NOMO-1 treated with dmso at 0.1 percent for 144 hours (cell line): ENCODE measurements around the gene ONECUT2.
"Not testable (repeated sequence)": the region's sequence is repeated elsewhere in the genome, so short reads cannot be mapped to it uniquely, and the experiment has no call there.

Source experiments
- DNase-seq: peaks from one replicate; lab custom pipeline; 2025; ENCODE audit not compliant: unreplicated experiment; lab: John Stamatoyannopoulos, UW

The ONECUT2 gene

GRCh38 chr18:57445488-57446319, 10.5 kb downstream of the ONECUT2 start:
- DNase-seq, result no peak

DNA sequence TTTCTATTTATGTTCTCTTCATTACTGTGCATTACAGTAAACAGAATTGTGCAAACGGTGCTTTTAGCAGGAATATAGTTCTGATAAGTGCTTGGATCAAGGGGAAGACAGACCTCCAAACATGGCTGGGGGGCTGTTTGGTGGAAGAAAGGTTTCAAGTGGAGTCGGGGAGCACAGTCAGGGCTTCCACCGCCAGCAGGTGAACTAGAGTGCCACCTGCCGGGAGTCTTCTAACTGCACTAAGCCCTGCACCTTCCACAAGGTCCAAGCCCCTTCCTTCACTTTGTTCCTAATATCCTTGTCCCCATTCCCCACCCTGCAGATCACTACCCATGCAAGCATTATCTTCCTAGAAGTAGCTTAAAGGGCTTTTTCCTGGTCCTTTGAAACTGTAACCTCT, 11.1 kb downstream of the ONECUT2 start:
- DNase-seq, result no peak

GRCh38 chr18:57447154-57447621, 12.0 kb downstream of the ONECUT2 start:
- DNase-seq, result no peak

- no peak for DNase-seq
Measured at GRCh38 chr18:57455576-57456129, 20.5 kb downstream of the ONECUT2 start.

DNA sequence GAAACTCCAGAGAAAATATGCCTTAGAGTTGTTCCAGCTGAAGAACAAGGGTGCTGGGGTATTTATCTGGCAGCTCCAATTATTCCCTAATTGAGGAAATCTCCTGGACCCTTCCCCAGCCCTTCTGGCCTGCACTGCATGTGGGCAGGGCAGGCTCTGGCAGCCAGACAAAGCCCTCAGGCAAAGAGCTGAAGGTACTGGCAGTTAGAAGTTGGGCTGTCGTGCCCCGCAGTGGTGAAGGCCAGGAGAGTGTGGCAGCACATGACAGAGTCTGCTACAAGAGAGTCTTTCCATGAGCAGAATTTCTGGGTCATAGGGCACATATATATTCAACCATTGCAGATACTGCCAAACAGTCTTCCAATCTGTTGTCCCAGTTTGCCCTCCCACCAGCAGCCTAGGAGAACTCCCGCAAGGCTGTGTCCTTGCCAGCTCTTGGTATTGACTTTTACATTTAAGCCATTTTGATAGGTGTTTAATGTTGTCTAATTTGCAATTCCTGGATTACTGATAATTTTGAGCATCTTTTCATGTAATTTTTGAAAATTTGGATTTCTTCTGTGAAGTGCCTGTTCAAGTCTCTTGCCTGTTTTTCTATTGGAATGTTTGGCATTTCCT, 26.6 kb downstream of the ONECUT2 start:
- DNase-seq, result no peak

DNA sequence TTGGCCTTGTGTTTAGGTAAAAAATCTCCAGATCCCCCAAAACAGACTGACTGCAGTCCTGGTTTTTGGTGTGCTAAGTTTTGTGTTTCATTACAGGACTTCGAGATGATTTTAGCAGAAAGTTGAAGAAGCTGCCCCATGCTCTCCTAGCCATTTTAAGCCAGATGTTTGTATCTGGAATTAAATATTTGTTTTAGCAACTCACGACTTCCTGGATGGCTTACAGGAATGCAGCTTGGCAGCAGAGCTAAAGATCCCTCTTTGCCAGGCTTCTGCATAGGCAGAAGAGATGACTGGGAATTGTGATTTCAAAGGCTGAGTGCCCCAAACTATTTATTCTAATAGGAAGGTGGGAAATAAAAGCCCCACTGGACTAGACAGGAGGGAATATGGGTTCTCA, 31.1 kb downstream of the ONECUT2 start:
- DNase-seq, result no peak

GRCh38 chr18:57466745-57467409, 31.7 kb downstream of the ONECUT2 start:
- DNase-seq, result no peak

DNA sequence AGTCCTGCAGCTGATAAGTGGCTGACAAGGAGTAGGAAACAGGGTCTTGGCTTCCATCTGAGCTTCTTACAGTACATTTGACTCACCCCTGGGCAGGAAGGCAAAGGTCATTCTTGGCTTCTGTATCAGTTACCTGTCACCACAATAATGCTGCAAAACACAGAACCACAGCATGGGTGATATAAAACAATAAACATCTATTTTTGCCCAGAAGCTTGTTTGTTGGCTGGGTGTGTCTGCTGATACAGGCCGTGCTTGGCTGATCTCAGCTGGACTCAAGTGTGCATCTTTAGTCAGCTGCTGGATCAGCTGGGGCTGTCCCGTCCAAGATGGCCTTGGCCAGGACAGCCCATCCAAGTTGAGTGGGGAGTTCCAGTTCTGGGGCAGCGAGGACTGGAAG, 34.7 kb downstream of the ONECUT2 start:
- no peak for DNase-seq

DNA sequence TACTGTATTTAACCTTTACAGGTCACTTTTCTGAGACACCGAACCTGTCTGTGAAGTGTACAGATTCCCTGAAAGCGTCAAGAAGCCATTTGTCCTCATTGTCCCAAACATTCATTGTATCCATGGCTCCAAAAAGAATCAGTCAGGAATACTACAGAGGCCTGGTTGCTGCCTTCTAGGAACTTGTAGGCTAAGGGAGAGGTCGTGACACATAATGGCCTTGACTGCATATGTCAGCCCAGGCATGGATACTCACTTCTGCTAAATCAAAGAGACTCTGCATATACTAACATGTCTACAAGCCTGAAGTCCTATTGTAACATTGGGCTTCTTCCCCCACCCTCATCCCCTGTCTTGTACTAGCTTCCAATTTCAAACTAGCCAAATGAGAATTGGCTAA, 40.2 kb downstream of the ONECUT2 start:
- DNase-seq, result no peak

GRCh38 chr18:57475903-57476302, 40.7 kb downstream of the ONECUT2 start:
- peak; percentile 48 for DNase-seq

- no peak for DNase-seq
Measured at GRCh38 chr18:57480733-57481132, 45.6 kb downstream of the ONECUT2 start.

GRCh38 chr18:57497372-57498294, 62.5 kb downstream of the ONECUT2 start:
- peak; percentile 55 for DNase-seq

DNA sequence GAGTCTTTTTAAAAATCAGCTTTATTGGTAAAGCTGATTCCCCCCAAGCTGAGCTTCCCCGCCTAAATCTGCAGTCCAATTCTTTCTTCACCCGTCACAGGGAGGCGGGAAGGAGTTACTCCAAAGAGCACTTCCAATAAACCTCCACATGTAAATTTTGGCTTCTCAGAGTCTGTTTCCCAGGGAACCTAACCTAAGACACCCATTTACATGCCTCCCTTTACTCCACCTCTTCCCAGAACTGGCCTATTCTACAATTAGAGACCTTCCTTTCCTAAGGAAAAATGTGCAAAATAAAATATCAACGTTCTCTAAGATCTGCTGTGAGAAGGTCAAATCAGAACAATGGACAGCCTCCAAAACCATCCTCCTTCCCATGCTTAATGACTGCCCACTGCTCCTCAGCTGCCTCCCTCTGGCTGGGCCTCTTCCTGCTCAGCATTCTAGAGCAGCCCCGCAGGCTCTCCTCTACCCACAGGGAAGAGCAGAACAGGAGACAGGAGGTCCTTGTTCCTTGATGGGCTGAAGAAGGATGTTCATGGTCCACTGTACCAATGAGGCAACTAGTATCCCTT, 63.6 kb downstream of the ONECUT2 start:
- no peak for DNase-seq

DNA sequence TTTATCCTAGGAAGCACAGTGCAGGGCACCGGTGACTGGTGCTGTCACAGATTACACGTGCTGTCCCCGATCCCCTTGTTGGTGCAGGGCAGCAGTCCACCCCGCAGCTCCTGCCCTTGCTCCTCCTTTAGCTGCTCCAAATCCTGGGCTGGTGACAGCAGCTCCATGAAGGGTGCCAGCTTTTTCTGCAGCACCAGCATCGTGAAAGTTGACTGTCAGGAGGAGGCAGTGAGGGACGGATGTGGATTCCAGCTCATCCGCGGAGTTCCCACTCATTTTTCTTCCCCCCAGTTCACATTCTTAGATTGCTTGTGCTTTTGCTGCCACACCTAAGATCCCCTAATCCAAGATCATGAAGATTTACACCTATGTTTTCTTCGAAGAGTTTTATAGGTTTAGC, 67.5 kb downstream of the ONECUT2 start:
- no peak for DNase-seq

DNA sequence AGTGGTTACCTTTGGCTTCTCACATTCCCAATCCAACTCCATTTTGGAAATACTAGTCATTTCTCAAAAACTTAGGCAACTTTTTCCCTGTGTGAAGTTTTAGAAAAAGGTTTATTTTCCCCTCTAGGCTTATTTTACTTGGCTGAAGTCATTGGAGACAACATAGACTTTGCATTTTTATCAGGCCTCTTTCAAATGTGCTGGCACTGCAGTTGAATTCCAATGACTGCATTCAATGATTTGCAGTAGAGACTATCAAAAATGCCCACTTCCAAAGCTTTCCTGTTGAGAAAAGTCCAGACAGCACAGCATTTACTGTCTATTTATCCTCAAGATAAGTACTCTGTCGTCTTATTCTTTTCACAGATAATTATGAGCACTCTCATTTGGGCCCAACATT, 70.1 kb downstream of the ONECUT2 start:
- no peak for DNase-seq

GRCh38 chr18:57516056-57516455, 80.9 kb downstream of the ONECUT2 start:
- no peak for DNase-seq

DNA sequence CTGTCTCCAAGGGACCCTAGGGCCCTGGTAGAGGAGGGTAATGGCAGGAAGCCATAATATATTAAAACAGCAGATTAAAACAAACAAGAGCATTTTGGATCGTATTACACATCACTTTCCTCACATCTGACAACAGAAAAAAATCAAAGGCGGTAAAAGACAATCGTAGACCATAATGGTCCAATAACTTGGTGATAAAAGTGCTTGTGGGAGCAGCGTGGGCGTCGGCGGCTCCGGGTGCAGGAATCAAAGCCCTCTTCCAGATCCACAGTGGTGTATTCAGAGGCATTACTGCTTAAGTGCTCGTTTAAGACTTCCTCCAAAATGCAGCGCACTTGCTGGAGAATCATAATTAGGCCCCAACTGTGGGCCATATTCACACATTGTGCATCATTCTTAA, 83.4 kb downstream of the ONECUT2 start:
- no peak for DNase-seq

GRCh38 chr18:57519668-57520424, 84.7 kb downstream of the ONECUT2 start:
- no peak for DNase-seq

DNA sequence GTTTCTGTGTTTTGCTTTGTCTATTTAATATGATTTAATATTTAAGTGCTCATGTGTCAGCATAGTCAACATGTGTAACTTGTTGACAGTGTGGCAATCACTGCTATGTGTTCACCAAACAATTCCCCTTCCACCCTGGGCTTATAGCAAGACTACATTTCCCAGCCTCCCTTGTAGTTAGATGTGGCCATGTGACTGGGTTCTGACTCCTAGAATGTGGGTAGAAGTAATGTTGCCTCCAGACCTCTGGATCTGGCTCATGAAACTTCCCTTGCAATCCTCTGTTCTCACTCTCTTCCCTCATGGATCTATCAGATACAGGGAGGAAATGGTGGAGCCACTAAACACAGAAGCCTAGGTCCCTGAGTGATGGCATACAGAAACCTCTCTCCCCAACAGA, 87.2 kb downstream of the ONECUT2 start:
- not testable (repeated sequence) for DNase-seq
